A549 (cell line): Measurements from ENCODE around the gene DGCR2. TPM values are rescaled to one million over a fixed set of nuclear protein-coding genes. Genes with fewer than 3 reads are reported as not detected.

Source experiments
- ATAC-seq, 2 experiments: fragments of 200-7000 bp in 1 of 2; fragments of >200 bp in 1 of 2; cut with Nextera tagmentation in 1 of 2; cut with Tn5 transposase in 1 of 2; 3 replicates each; pipeline versions ENCODE4 v1.8.0 to v1.9.1; 2018 to 2020; ENCODE audit warnings: mild to moderate bottlenecking in 1 of 2, moderate library complexity in 1 of 2
- CTCF ChIA-PET: fragments of 300-600 bp; sonication (Branson Sonifier 250); formaldehyde crosslinking; extraction: SDS; loops from one replicate; lab custom pipeline; 2021; ENCODE audit warnings: antibody characterized with exemption, inconsistent platforms; lab: Yijun Ruan, JAX
- POLR2A ChIA-PET: fragments of 350-600 bp; formaldehyde crosslinking; extraction: SDS; loops from one replicate; lab custom pipeline; 2021; ENCODE audit warnings: antibody characterized with exemption, inconsistent platforms; lab: Yijun Ruan, JAX
- DNase-seq, 2 experiments: peaks; one replicate each; pipeline versions ENCODE4 v3.0.0 to v3.0.0-alpha.2; 2011 to 2016; ENCODE audit warnings: low read depth in 1 of 2, low spot score in 1 of 2
- FAIRE-seq: peaks from 2 replicates; lab custom pipeline; 2011; peaks lifted over from hg19 to GRCh38; lab: Jason Lieb, UNC
- H3K27ac ChIP-seq, 2 experiments: fragments of >200 bp; sonication (Bioruptor Twin); formaldehyde crosslinking; 3 replicates each; pipeline ENCODE4 v1.5.1; 2016 to 2017
- H3K4me1 ChIP-seq: fragments of >200 bp; sonication (Bioruptor Twin); formaldehyde crosslinking; 3 replicates; pipeline ENCODE4 v1.6.1; 2016
- H3K4me2 ChIP-seq: fragments of >200 bp; sonication (Bioruptor Twin); formaldehyde crosslinking; 3 replicates; pipeline ENCODE4 v1.6.1; 2016
- H3K4me3 ChIP-seq: fragments of >200 bp; sonication (Bioruptor Twin); formaldehyde crosslinking; 3 replicates; pipeline ENCODE4 v1.5.1; 2016
- H3K9me3 ChIP-seq: fragments of >200 bp; sonication (Bioruptor Twin); formaldehyde crosslinking; 3 replicates; pipeline ENCODE4 v1.6.1; 2016
- BCL3 ChIP-seq: fragments of >200 bp; sonication (Bioruptor Twin); formaldehyde crosslinking; IDR thresholded peaks from 3 replicates; pipeline ENCODE4 v1.6.1; 2016
- BHLHE40 ChIP-seq: IDR thresholded peaks from 2 replicates; pipeline ENCODE4 v1.6.1; 2012; ENCODE audit warnings: low read depth, low read length, inconsistent platforms
- CTCF ChIP-seq: fragments of >200 bp; sonication (Bioruptor Twin); formaldehyde crosslinking; IDR thresholded peaks from 3 replicates; pipeline ENCODE4 v1.5.1; 2016
- E2F6 ChIP-seq: IDR thresholded peaks from 2 replicates; pipeline ENCODE4 v1.6.1; 2012; ENCODE audit warnings: low read depth, borderline replicate concordance
- EP300 ChIP-seq, 2 experiments: fragments of >200 bp; sonication (Bioruptor Twin); formaldehyde crosslinking; IDR thresholded peaks; 2 replicates in 1 of 2; 3 replicates in 1 of 2; pipeline ENCODE4 v1.6.1; 2016 to 2017
- ESRRA ChIP-seq: fragments of 150-350 bp; IDR thresholded peaks from 2 replicates; pipeline ENCODE4 v1.6.1; 2014; ENCODE audit warnings: mild to moderate bottlenecking, low read length, borderline replicate concordance
- FOSB ChIP-seq: fragments of 250-450 bp; sonication (Bioruptor Pico); IDR thresholded peaks from 2 replicates; pipeline ENCODE4 v1.5.0; 2020; ENCODE audit warnings: mild to moderate bottlenecking, moderate library complexity
- HDAC2 ChIP-seq: fragments of 200-600 bp; sonication (generic); IDR thresholded peaks from 2 replicates; pipeline ENCODE4 v1.6.1; 2016
- HOXA7 ChIP-seq: fragments of 250-450 bp; sonication (Bioruptor Pico); IDR thresholded peaks from 2 replicates; pipeline ENCODE4 v1.5.0; 2020; ENCODE audit warnings: mild to moderate bottlenecking, moderate library complexity
- HOXB13 ChIP-seq: fragments of 250-450 bp; sonication (Bioruptor Pico); IDR thresholded peaks from 2 replicates; pipeline ENCODE4 v1.5.0; 2020; ENCODE audit warnings: low read depth, mild to moderate bottlenecking, moderate library complexity
- JUNB ChIP-seq: fragments of >200 bp; sonication (Bioruptor Twin); formaldehyde crosslinking; IDR thresholded peaks from 2 replicates; pipeline ENCODE4 v1.6.1; 2016
- KDM1A ChIP-seq: fragments of 200-600 bp; sonication (generic); IDR thresholded peaks from 2 replicates; pipeline ENCODE4 v1.6.1; 2016; ENCODE audit warnings: low read depth, mild to moderate bottlenecking
- KDM5A ChIP-seq: fragments of 200-600 bp; sonication (generic); IDR thresholded peaks from 2 replicates; pipeline ENCODE4 v1.6.1; 2016; ENCODE audit warnings: antibody characterized with exemption, mild to moderate bottlenecking
- NFE2L2 ChIP-seq: fragments of 150-350 bp; conservative IDR thresholded peaks from 2 replicates; pipeline ENCODE4 v1.6.1; 2014; ENCODE audit warnings: low read length
- NPAS2 ChIP-seq: fragments of 250-450 bp; sonication (Bioruptor Pico); IDR thresholded peaks from 2 replicates; pipeline ENCODE4 v1.8.0; 2022; ENCODE audit warnings: mild to moderate bottlenecking, moderate library complexity, borderline replicate concordance
- NR3C1 ChIP-seq: fragments of >200 bp; sonication (Bioruptor Twin); formaldehyde crosslinking; IDR thresholded peaks from 3 replicates; pipeline ENCODE4 v1.6.1; 2017
- PHF8 ChIP-seq: fragments of 200-600 bp; sonication (generic); IDR thresholded peaks from 2 replicates; pipeline ENCODE4 v1.6.1; 2016; ENCODE audit warnings: low read depth, mild to moderate bottlenecking, antibody characterized with exemption, moderate library complexity, borderline replicate concordance
- POLR2AphosphoS2 ChIP-seq: conservative IDR thresholded peaks from 2 replicates; pipeline ENCODE4 v1.6.1; 2012; ENCODE audit warnings: low read length, improper control_type of control experiment, inconsistent platforms
- RAD21 ChIP-seq, 2 experiments: fragments of >200 bp in 1 of 2; sonication (Bioruptor Twin) in 1 of 2; formaldehyde crosslinking in 1 of 2; IDR thresholded peaks in 1 of 2; conservative IDR thresholded peaks in 1 of 2; 2 replicates in 1 of 2; 3 replicates in 1 of 2; pipeline ENCODE4 v1.6.1; 2012 to 2018; ENCODE audit warnings: inconsistent platforms in 1 of 2
- RCOR1 ChIP-seq: fragments of 150-350 bp; IDR thresholded peaks from 2 replicates; pipeline ENCODE4 v1.6.1; 2014; ENCODE audit warnings: antibody characterized with exemption, low read length, low read depth
- REST ChIP-seq: fragments of 200-600 bp; sonication (generic); IDR thresholded peaks from 2 replicates; pipeline ENCODE4 v1.6.1; 2016; ENCODE audit warnings: antibody characterized with exemption, mild to moderate bottlenecking, moderate library complexity
- SMC3 ChIP-seq: fragments of >200 bp; sonication (Bioruptor Twin); formaldehyde crosslinking; IDR thresholded peaks from 3 replicates; pipeline ENCODE4 v1.6.1; 2018; ENCODE audit warnings: inconsistent platforms
- SREBF2 ChIP-seq: fragments of 450-650 bp; IDR thresholded peaks from 2 replicates; pipeline ENCODE4 v1.6.1; 2014; ENCODE audit warnings: mild to moderate bottlenecking, moderate library complexity
- TFCP2L1 ChIP-seq: fragments of 250-450 bp; sonication (Bioruptor Pico); IDR thresholded peaks from 2 replicates; pipeline ENCODE4 v1.5.0; 2021; ENCODE audit warnings: mild to moderate bottlenecking
- USF2 ChIP-seq: fragments of 450-650 bp; IDR thresholded peaks from 2 replicates; pipeline ENCODE4 v1.6.1; 2014; ENCODE audit warnings: antibody characterized with exemption
- ZC3H11A ChIP-seq: fragments of 450-650 bp; IDR thresholded peaks from 2 replicates; pipeline ENCODE4 v1.6.1; 2014; ENCODE audit warnings: antibody characterized with exemption, mild to moderate bottlenecking
- ZNF302 ChIP-seq: fragments of 250-450 bp; sonication (Bioruptor Pico); IDR thresholded peaks from 2 replicates; pipeline ENCODE4 v1.9.0; 2021; ENCODE audit warnings: inconsistent platforms, mild to moderate bottlenecking, moderate library complexity
- ZSCAN20 ChIP-seq: fragments of 250-450 bp; sonication (Bioruptor Pico); IDR thresholded peaks from 2 replicates; pipeline ENCODE4 v1.8.0; 2022; ENCODE audit warnings: mild to moderate bottlenecking, moderate library complexity
- WGBS: methylation state at CpG from one replicate; pipeline ENCODE4 v1.1.6; 2017; ENCODE audit errors: missing lambda C conversion rate; 5-methylcytosine and 5-hydroxymethylcytosine counted together
- polyA plus RNA-seq, 4 experiments: library from polyadenylated mRNA; depleted of rRNA in 3 of 4; stranded (reverse); fragments of >200 nt; fragmentation: RNase III in 1 of 4; extraction: RNeasy Plus Mini Kit Qiagen cat#74134 plus additional on column Dnase treatment in 1 of 4; gene quantifications; 2 replicates in 3 of 4; 3 replicates in 1 of 4; pipeline ENCODE4 v1.2.3, GENCODE V29; 2011 to 2017

Gene DGCR2
- polyA plus RNA-seq, 2 of the 4 experiments (the other 2 are of a cell fraction) = 10.6 to 17.9 TPM

- 5% methylated on average over 7 of the region's 47 CpGs for WGBS
- peak; percentile 52 to 58 for ATAC-seq
- no peak for TF ChIP-seq E2F6
- TF ChIP-seq FOSB (CRISPR knock-in tag) = no peak
- no peak for TF ChIP-seq HDAC2
- no peak for TF ChIP-seq RAD21 (conservative IDR thresholded peaks at IDR 0.05 in 1 of 2, IDR thresholded peaks at IDR 0.05 in 1 of 2)
- no peak for TF ChIP-seq PHF8
- no peak for TF ChIP-seq KDM5A
- no peak for TF ChIP-seq USF2
- TF ChIP-seq SMC3 = no peak
- TF ChIP-seq ZSCAN20 = no peak
- no peak for TF ChIP-seq POLR2AphosphoS2
- TF ChIP-seq SREBF2 = no peak
- no peak for TF ChIP-seq HOXB13 (CRISPR knock-in tag)
- no peak for TF ChIP-seq CTCF
- no peak for TF ChIP-seq NR3C1
- TF ChIP-seq HOXA7 = no peak
- TF ChIP-seq RCOR1 = no peak
- no peak for TF ChIP-seq BHLHE40
- TF ChIP-seq KDM1A = no peak
- TF ChIP-seq ZC3H11A = no peak
- no peak for TF ChIP-seq EP300 (IDR thresholded peaks at IDR 0.05)
- FAIRE-seq = no peak
- H3K4me1 ChIP-seq = peaks cover 15% of the 10 kb centered on the region; the same call in 2 of the 3 replicates
- DNase-seq = peak; percentile 15 to 19
- H3K4me3 ChIP-seq = peak overlapping the region; percentile 86
- H3K9me3 ChIP-seq = no peaks in the 10 kb centered on the region
- ChIA-PET POLR2A (interaction anchor here (0.7 to 1.5 kb wide), 3 partner anchors 10 to 23 kb away, joined by 3 to 6 read pairs (median 4); partner anchors contain the start of gene ESS2), CTCF (interaction anchor here (1.3 kb wide), 1 partner anchor 10 kb away, joined by 3 read pairs; no protein-coding TSS in a partner anchor)
- H3K27ac ChIP-seq = peak overlapping the region; percentile 87 to 96
- peak overlapping the region; percentile 97 for H3K4me2 ChIP-seq
Observed at GRCh38 chr22:19121631-19122142, 525 bp downstream of the DGCR2 start.

- peak overlapping the region; percentile 97 for H3K4me2 ChIP-seq
- 17% methylated on average over 13 of the region's 23 CpGs for WGBS
- DNase-seq (peak; percentile 47 to 64), ATAC-seq (peak; percentile 49 to 52), FAIRE-seq (no peak)
- TF ChIP-seq KDM1A (no peak), REST (no peak), ZSCAN20 (no peak), ESRRA (no peak), BCL3 (no peak), TFCP2L1 (CRISPR knock-in tag) (no peak), JUNB (no peak), E2F6 (no peak), EP300 (IDR thresholded peaks at IDR 0.05) (no peak), ZNF302 (no peak), NPAS2 (CRISPR knock-in tag) (no peak), NFE2L2 (no peak)
- peak overlapping the region; percentile 86 for H3K4me3 ChIP-seq
- peaks cover 15% of the 10 kb centered on the region; the same call in 2 of the 3 replicates for H3K4me1 ChIP-seq
- H3K9me3 ChIP-seq = no peaks in the 10 kb centered on the region
- ChIA-PET CTCF (no interaction called here), POLR2A (interaction anchor here (0.7 to 1.5 kb wide), 2 partner anchors 10 to 13 kb away, joined by 3 to 4 read pairs; no protein-coding TSS in a partner anchor)
- peak overlapping the region; percentile 87 to 96 for H3K27ac ChIP-seq
Observed at GRCh38 chr22:19120829-19121630, 1.2 kb downstream of the DGCR2 start.
